GM12801 (cell line): ENCODE results near the gene FLT3LG.

Source experiments
- TF ChIP-seq, protein P1 (sequence below): IDR thresholded peaks from one replicate; pipeline ENCODE4 v1.5.1; 2011; ENCODE audit warnings: control low read depth; ENCODE audit not compliant: insufficient read length; ENCODE audit errors: extremely low read depth

FLT3LG gene

DNA sequence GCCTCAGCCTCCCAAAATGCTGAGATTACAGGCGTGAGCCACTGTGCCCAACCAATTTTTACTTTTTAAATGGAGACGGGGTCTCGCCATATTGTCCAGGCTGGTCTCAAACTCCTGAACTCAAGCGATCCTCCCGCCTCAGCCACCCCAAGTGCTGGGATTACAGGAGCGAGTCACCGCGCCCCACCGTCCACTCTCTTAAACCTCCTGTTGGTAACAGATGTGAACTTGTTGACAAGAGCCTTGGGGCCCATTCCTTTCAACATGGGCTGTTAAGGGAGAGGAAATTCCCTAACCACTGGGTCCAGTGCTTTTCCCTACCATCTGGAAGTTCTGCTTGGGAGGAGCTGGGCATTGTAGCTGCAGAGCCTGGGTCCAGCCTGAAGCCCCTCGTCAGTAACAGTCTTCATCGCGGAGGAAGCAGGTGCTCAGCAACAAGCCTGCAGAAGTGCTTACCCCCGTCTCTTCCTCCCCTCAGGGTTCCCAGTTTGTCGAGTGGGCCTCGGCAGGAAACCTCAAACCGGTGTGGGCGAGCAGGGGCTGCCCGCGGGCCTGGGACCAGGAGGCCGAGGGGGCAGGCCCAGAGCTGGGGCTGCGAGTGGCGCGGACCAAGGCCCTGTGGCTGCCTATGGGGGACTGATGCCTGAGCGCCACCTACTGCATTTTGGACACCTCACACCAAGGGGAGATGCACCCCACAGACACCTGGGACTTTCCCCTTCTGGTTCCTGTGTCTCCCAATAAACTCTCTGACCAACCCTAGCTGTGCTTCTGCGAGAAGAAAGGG is 4.0 kb upstream of the FLT3LG start:
- TF ChIP-seq, protein P1, sequence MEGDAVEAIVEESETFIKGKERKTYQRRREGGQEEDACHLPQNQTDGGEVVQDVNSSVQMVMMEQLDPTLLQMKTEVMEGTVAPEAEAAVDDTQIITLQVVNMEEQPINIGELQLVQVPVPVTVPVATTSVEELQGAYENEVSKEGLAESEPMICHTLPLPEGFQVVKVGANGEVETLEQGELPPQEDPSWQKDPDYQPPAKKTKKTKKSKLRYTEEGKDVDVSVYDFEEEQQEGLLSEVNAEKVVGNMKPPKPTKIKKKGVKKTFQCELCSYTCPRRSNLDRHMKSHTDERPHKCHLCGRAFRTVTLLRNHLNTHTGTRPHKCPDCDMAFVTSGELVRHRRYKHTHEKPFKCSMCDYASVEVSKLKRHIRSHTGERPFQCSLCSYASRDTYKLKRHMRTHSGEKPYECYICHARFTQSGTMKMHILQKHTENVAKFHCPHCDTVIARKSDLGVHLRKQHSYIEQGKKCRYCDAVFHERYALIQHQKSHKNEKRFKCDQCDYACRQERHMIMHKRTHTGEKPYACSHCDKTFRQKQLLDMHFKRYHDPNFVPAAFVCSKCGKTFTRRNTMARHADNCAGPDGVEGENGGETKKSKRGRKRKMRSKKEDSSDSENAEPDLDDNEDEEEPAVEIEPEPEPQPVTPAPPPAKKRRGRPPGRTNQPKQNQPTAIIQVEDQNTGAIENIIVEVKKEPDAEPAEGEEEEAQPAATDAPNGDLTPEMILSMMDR = no peak

DNA sequence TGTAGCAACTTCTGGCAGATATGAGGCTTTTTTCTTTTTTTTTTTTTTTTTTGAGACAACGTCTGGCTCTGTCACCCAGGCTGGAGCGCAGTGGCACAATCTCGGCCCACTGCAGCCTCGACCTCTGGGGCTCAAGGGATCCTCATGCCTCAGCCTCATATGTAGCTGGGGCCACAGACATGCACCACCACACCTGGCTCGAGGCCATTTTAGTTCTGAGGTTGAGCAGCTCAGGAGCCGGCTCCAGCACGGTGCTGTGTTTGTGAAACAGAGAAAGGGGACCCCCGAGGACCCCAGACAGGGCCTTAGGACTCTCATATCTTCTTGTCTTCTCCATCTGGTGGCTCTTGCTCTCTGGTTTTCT is 3.4 kb upstream of the FLT3LG start:
- TF ChIP-seq, protein P1 = no peak

DNA sequence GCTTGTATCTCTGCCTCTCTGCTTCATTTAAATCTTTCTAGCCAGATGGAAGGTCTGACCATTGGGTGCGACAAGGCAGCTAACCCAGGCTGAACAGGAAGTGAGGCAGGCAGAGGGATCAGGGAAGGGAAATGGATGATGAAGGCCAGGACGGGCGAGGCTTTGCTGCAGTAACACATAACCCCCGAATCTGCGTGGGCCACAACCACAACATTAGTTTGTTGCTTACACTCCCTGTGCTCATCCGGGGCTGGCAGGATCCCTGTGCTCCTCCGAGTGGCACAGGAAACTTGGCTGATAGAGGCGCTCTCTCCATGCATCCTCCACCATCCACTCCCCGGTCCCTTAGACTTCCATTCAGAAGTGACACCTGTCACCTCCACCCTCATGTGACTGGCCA is 1.1 kb upstream of the FLT3LG start:
- TF ChIP-seq, protein P1 = no peak

DNA sequence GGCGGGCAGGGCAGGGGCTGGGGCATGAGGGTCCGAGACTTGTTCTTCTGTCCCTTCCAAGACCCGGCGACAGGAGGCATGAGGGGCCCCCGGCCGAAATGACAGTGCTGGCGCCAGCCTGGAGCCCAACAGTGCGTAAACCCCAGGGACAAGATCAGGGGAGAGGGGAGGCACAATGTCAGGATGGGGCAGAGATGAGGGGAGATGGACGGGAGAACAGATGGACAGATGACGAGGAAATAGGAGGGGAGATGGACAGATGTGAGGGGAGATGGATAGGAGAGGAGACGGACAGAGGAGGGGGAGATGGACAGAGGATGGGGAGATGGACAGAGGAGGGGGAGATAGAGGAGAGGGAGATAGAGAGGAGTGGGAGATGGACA is 518 bp downstream of the FLT3LG start:
- TF ChIP-seq, protein P1 = no peak

DNA sequence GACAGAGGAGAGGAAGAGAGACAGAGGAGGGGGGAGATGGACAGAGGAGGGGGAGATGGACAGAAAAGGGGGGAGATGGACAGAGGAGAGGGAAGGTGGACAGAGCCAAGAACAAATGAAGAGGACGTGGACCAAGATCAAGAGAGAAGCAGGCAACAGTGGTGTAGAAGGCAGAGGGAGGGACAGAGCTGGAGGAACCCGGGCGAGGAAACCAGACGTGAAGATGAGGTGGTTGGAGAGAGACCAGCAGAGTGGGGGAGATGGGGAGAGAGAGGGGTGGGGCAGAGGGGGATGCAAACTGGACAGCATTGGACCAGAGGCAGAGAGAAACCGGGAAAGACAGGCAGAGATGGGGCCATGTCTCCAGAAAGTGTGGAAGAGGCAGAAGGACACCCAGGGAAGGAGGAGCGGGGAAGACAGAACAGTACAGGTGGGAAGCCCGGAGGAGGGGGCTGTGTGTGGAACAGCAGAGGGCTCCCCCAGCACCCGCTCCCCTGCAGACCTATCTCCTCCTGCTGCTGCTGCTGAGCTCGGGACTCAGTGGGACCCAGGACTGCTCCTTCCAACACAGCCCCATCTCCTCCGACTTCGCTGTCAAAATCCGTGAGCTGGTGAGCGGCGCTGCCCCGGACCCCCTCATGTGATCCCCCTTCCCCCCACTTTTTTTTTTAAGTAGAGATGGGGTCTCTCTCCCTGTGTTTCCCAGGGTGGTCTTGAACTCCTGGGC is 1.3 kb downstream of the FLT3LG start:
- TF ChIP-seq, protein P1 = no peak

DNA sequence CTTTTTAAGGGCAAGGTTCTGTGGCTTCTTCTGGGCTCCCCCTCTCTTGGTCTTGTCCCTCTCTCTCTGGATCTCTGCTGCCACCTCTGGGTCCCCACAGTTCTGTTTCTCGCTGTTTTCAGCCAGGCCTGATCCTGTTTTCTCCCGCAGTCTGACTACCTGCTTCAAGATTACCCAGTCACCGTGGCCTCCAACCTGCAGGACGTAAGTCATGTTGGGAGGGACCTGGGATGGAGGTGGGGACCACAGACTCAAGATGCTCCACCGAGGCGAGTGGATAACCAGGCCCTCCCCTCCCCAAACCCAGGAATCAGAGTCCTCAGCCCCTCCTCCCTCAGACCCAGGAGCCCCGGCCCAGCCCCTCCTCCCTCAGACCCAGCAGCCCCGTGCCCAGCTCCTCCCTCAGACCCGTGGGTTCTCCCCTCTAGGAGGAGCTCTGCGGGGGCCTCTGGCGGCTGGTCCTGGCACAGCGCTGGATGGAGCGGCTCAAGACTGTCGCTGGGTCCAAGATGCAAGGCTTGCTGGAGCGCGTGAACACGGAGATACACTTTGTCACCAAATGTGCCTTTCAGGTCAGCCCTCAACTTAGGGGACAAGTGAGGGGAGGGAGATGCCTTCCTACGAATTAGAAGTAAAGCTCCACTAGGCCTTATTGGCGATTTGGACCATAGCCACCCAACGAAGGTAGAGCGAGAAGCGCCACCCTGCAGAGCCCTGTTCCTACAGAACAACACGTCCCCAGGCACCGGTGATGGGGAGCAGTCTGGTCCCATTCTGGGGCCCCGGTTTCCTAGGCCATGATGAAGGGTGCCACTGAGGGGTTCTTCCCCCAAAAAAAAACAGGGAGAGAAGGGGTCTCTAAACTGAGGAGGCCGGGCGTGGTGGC is 2.2 kb downstream of the FLT3LG start:
- TF ChIP-seq, protein P1 = no peak
